Stimulated activated memory B cell treated with anti-CD40 and anti-IgM and Interleukin-4, amounts not matched to agents 10 μg/mL and 1 μg/mL and 100 μg/mL, for 72 hours (primary cell): Measurements from ENCODE around the gene CCR3.

Experiments
- ATAC-seq: fragments of 150-1000 bp; cut with Tn5 transposase; 2 replicates; pipeline ENCODE4 v1.10.0; 2021
- H3K27ac Mint-ChIP-seq: one replicate; pipeline ENCODE4 v1.8.0; 2022; ENCODE audit warnings: mild to moderate bottlenecking, mixed read lengths
- H3K27me3 Mint-ChIP-seq: one replicate; pipeline ENCODE4 v1.8.0; 2022; ENCODE audit warnings: mixed read lengths
- H3K36me3 Mint-ChIP-seq: one replicate; pipeline ENCODE4 v1.8.0; 2022; ENCODE audit warnings: mixed read lengths
- H3K4me1 Mint-ChIP-seq: one replicate; pipeline ENCODE4 v1.8.0; 2022; ENCODE audit warnings: mixed read lengths
- H3K4me3 Mint-ChIP-seq: one replicate; pipeline ENCODE4 v1.8.0; 2022; ENCODE audit warnings: mild to moderate bottlenecking, moderate library complexity, mixed read lengths
- H3K9me3 Mint-ChIP-seq: one replicate; pipeline ENCODE4 v1.8.0; 2022; ENCODE audit warnings: mixed read lengths

CCR3 gene

GRCh38 chr3:46278816-46279672, 36.8 kb downstream of the CCR3 start:
- Mint-ChIP-seq H3K36me3 (peaks cover 9% of the 10 kb centered on the region), H3K4me1 (peaks cover 35% of the 10 kb centered on the region), H3K27ac (no peak overlapping the region), H3K9me3 (peaks cover 10% of the 10 kb centered on the region), H3K4me3 (no peak overlapping the region), H3K27me3 (no peaks in the 10 kb centered on the region)
- no peak for ATAC-seq

- H3K4me3 Mint-ChIP-seq: no peak overlapping the region
- H3K9me3 Mint-ChIP-seq: peaks cover 10% of the 10 kb centered on the region
- no peak overlapping the region for H3K27ac Mint-ChIP-seq
- H3K27me3 Mint-ChIP-seq: no peaks in the 10 kb centered on the region
- no peak for ATAC-seq
- peaks cover 34% of the 10 kb centered on the region for H3K4me1 Mint-ChIP-seq
- peaks cover 9% of the 10 kb centered on the region for H3K36me3 Mint-ChIP-seq
These were observed 38.0 kb downstream of the CCR3 start for GRCh38 chr3:46280105-46280797.

GRCh38 chr3:46281551-46281950, 39.3 kb downstream of the CCR3 start:
- H3K36me3 Mint-ChIP-seq: peaks cover 9% of the 10 kb centered on the region
- H3K27me3 Mint-ChIP-seq: no peaks in the 10 kb centered on the region
- H3K4me1 Mint-ChIP-seq: peaks cover 30% of the 10 kb centered on the region
- no peak for ATAC-seq
- H3K27ac Mint-ChIP-seq: no peak overlapping the region
- no peak overlapping the region for H3K4me3 Mint-ChIP-seq
- peaks cover 10% of the 10 kb centered on the region for H3K9me3 Mint-ChIP-seq

GRCh38 chr3:46282041-46282440, 39.8 kb downstream of the CCR3 start:
- ATAC-seq: no peak
- Mint-ChIP-seq H3K36me3 (peaks cover 9% of the 10 kb centered on the region), H3K4me1 (peaks cover 26% of the 10 kb centered on the region), H3K4me3 (no peak overlapping the region), H3K27ac (no peak overlapping the region), H3K27me3 (no peaks in the 10 kb centered on the region), H3K9me3 (peaks cover 10% of the 10 kb centered on the region)

GRCh38 chr3:46282696-46283095, 40.4 kb downstream of the CCR3 start:
- peaks cover 9% of the 10 kb centered on the region for H3K36me3 Mint-ChIP-seq
- ATAC-seq: peak; percentile 57
- no peak overlapping the region for H3K4me3 Mint-ChIP-seq
- H3K9me3 Mint-ChIP-seq: peaks cover 10% of the 10 kb centered on the region
- peak overlapping the region; percentile 23 for H3K27ac Mint-ChIP-seq
- no peaks in the 10 kb centered on the region for H3K27me3 Mint-ChIP-seq
- peaks cover 23% of the 10 kb centered on the region for H3K4me1 Mint-ChIP-seq

- Mint-ChIP-seq H3K36me3 (peaks cover 3% of the 10 kb centered on the region), H3K4me1 (peaks cover 23% of the 10 kb centered on the region), H3K27ac (peak overlapping the region; percentile 23), H3K9me3 (peaks cover 6% of the 10 kb centered on the region), H3K4me3 (no peak overlapping the region), H3K27me3 (no peaks in the 10 kb centered on the region)
- no peak for ATAC-seq
These were observed 41.7 kb downstream of the CCR3 start for GRCh38 chr3:46283881-46284450.

GRCh38 chr3:46284981-46285683, 42.9 kb downstream of the CCR3 start:
- H3K36me3 Mint-ChIP-seq: no peaks in the 10 kb centered on the region
- ATAC-seq: no peak
- H3K4me1 Mint-ChIP-seq: peaks cover 23% of the 10 kb centered on the region
- H3K4me3 Mint-ChIP-seq: no peak overlapping the region
- H3K27ac Mint-ChIP-seq: no peak overlapping the region
- H3K9me3 Mint-ChIP-seq: no peaks in the 10 kb centered on the region
- H3K27me3 Mint-ChIP-seq: no peaks in the 10 kb centered on the region

- Mint-ChIP-seq H3K4me1 (peaks cover 23% of the 10 kb centered on the region), H3K27ac (no peak overlapping the region), H3K27me3 (no peaks in the 10 kb centered on the region), H3K4me3 (no peak overlapping the region), H3K36me3 (no peaks in the 10 kb centered on the region), H3K9me3 (no peaks in the 10 kb centered on the region)
- ATAC-seq: no peak
These were observed 43.8 kb downstream of the CCR3 start for GRCh38 chr3:46285931-46286619.

- Mint-ChIP-seq H3K27me3 (no peaks in the 10 kb centered on the region), H3K27ac (no peak overlapping the region), H3K9me3 (no peaks in the 10 kb centered on the region), H3K4me1 (peaks cover 18% of the 10 kb centered on the region), H3K36me3 (no peaks in the 10 kb centered on the region), H3K4me3 (no peak overlapping the region)
- ATAC-seq: no peak
These were observed 44.8 kb downstream of the CCR3 start for GRCh38 chr3:46286947-46287565.

GRCh38 chr3:46289551-46289950, 47.3 kb downstream of the CCR3 start:
- Mint-ChIP-seq H3K9me3 (no peaks in the 10 kb centered on the region), H3K27ac (no peak overlapping the region), H3K36me3 (no peaks in the 10 kb centered on the region), H3K4me1 (peaks cover 18% of the 10 kb centered on the region), H3K4me3 (no peak overlapping the region), H3K27me3 (no peaks in the 10 kb centered on the region)
- ATAC-seq: no peak

GRCh38 chr3:46289966-46290365, 47.7 kb downstream of the CCR3 start:
- no peaks in the 10 kb centered on the region for H3K27me3 Mint-ChIP-seq
- ATAC-seq: no peak
- no peaks in the 10 kb centered on the region for H3K9me3 Mint-ChIP-seq
- H3K36me3 Mint-ChIP-seq: no peaks in the 10 kb centered on the region
- H3K4me1 Mint-ChIP-seq: peaks cover 22% of the 10 kb centered on the region
- no peak overlapping the region for H3K27ac Mint-ChIP-seq
- no peak overlapping the region for H3K4me3 Mint-ChIP-seq

- no peak overlapping the region for H3K27ac Mint-ChIP-seq
- no peak for ATAC-seq
These were observed 48.8 kb downstream of the CCR3 start for GRCh38 chr3:46291046-46291445.

GRCh38 chr3:46293035-46293724, 50.9 kb downstream of the CCR3 start:
- Mint-ChIP-seq H3K4me1 (peaks cover 39% of the 10 kb centered on the region), H3K4me3 (no peak overlapping the region), H3K36me3 (no peaks in the 10 kb centered on the region), H3K9me3 (no peaks in the 10 kb centered on the region), H3K27me3 (no peaks in the 10 kb centered on the region), H3K27ac (peak overlapping the region; percentile 77)
- no peak for ATAC-seq

More at GRCh38 chr3:46291046-46291445, 48.8 kb downstream of the CCR3 start:
- H3K4me1 Mint-ChIP-seq: peaks cover 28% of the 10 kb centered on the region
- H3K9me3 Mint-ChIP-seq: no peaks in the 10 kb centered on the region
- no peaks in the 10 kb centered on the region for H3K27me3 Mint-ChIP-seq
- no peaks in the 10 kb centered on the region for H3K36me3 Mint-ChIP-seq
- no peak overlapping the region for H3K4me3 Mint-ChIP-seq
